GM19035 (cell line): ENCODE results near the gene PIGO.

Experiments used
- ATAC-seq: cut with Tn5 transposase; IDR thresholded peaks from one replicate; pipeline ENCODE4 v1.9.1; 2021; ENCODE audit not compliant: unreplicated experiment

The PIGO gene

DNA sequence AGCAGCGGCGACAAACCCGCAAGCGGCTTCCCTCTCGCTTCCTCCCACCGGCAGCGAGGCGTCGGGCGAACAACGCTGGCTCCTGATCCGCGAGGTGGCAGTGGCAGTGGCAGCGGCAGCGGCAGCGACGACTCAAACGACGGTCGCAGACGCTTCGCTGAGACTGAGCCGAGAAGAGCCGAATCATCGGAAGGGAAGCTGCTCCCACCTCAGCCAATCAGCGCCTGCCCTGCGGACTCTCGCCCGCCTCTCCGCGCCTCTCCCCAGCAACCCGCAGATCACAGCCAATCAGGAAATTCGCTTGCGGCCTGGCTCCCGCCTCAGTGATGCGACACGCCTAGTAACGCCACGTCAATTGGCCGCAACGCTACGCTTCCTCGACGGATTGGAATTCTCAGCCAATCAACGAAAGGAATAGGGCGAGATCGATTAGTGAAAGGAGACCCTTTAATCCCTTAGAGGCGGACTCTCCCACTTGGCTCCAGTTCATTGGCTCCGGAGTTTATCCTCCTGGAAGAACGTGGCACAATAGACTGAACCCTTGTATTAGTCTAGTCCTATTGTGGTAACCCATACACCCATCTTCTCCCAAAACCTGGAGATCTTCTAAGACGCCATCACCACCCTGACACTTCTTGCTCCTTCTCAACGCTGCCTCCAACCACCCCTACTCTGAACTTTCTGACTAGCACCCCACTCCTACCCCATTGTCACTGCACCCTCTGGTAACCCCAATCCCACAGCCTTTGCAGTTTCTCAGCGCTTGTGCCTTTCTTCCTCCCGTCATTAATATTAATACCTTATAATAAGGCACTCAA, 23.7 kb downstream of the PIGO start, which contains the start of gene VCP:
Gene VCP, minus strand, starts transcription at position 165 of the 818 bp plus-strand sequence. CDS start 272 bp downstream, outside the sequence.
- ATAC-seq, result peak; percentile 83

DNA sequence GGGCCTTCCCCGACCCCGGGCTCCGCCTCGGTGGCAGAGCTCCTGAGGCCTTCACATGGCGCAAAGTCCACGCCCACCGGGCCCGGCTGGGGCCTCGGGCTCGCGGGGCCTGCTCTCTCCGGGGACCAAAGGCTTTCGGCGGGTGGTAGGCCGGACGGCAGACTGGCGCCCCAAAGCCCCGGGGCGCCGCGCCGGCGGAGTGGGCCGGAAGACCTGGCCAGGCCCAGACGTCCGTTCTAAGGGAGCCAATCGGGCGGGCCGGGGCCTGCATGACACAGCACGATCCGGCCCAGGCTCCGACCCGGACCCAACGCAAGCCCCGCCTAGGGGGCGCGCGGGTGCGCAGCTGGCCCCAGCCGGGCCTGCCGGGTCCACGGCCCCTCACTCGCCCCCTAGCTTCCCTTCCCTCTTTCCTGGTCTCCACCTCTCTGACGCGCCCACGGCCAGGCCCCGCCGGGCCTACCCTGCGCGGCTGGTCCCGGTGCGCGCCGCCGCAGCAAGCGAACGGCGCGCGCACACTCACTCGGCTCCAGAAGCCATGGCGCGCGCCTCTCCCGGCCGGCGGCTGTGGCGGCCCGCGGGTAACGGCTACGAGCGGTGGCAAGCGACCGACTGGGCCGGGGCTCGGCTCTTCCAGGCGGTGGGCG, 24.5 kb downstream of the PIGO start:
- ATAC-seq, result peak; percentile 53

- ATAC-seq, result no peak
Measured at GRCh38 chr9:35070823-35071813, 25.3 kb downstream of the PIGO start.

- ATAC-seq, result no peak
Measured at GRCh38 chr9:35069020-35069419, 27.4 kb downstream of the PIGO start.

DNA sequence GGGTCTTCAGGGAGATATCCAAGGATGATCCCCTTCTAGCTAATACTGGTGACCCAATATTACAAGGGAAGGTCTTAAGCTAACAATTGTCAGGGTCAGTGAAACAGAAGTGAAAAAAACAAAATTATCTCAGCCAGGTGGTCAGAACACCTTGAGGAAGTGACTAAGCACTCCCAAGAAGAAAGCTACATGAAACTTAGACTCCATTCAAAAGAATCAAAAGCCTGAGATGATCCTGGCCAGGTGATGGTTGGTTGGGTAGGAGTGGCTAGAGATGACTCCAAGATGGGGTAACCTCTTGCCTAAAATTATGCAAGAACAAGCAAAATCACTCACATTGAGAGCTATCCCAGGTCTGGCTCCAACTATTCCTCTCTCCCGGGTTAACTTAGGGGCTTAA, 29.3 kb downstream of the PIGO start:
- no peak for ATAC-seq

- no peak for ATAC-seq
Measured at GRCh38 chr9:35060548-35061207, 35.7 kb downstream of the PIGO start.

DNA sequence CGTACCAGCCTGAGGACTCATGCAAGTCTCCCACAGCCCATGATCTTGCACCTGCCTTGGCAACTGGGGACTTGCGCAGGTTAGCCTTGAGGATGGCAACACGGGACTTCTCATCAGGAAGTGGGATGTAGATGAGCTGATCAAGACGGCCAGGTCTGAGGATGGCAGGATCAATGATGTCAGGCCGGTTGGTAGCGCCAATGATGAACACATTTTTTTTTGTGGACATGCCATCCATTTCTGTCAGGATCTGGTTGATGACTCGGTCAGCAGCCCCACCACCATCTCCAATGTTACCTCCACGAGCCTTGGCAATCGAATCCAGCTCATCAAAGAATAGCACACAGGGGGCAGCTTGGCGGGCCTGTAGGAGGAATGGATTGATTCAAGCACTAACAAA, 37.0 kb downstream of the PIGO start:
- no peak for ATAC-seq

- no peak for ATAC-seq
Measured at GRCh38 chr9:35057271-35057620, 39.1 kb downstream of the PIGO start.

- no peak for ATAC-seq
Measured at GRCh38 chr9:35056571-35057270, 39.7 kb downstream of the PIGO start.

DNA sequence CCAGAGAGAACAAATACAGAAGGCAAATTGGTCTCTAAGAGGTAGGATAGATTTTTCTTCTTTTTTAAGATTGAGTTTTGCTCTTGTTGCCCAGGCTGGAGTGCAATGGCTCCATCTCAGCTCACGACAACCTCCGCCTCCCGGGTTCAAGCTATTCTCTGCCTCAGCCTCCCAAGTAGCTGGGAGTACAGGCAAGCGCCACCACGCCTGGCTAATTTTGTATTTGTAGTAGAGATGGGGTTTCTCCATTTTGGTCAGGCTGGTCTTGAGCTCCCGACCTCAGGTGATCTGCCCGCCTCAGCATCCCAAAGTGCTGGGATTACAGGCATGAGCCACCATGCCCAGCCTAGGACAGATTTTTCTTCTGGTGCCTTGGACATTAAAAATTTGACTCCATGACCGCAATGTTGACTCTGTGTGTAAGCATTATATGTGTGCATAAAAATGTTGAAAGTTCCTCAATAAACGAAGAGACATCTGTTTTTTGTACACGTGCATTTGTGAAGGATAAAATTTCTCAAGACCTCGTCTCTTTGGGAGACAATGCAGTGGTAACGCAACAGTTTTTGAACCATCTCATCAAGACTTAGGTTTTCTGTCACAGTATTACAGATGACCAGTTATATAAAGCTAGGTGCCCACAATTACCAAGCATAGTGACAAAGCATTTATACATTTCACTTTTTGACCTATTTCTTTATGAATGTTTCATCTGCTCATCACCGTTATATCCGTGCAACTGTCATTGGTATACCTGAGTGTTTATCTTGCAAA, 41.3 kb downstream of the PIGO start:
- ATAC-seq, result no peak

- no peak for ATAC-seq
Measured at GRCh38 chr9:35054185-35054835, 42.1 kb downstream of the PIGO start.

- no peak for ATAC-seq
Measured at GRCh38 chr9:35051069-35051967, 45.1 kb downstream of the PIGO start.

DNA sequence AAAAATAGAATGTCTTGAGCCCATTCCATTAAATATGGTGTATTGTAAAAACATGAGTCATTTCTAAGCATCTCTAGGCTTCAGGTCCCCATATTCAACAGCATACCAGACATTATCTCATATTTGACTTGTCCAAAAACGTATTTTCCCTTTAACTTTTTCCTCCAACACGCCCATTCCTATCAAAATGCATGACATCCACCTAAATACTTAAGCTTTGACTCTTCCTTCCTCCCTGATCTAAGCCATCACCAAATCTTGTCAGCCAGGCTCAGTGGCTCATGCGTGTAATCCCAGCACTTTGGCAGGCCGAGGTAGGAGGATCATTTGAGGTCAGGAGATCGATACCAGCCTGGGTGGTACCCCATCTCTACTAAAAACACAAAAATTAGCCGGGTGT, 47.9 kb downstream of the PIGO start:
- ATAC-seq, result no peak

DNA sequence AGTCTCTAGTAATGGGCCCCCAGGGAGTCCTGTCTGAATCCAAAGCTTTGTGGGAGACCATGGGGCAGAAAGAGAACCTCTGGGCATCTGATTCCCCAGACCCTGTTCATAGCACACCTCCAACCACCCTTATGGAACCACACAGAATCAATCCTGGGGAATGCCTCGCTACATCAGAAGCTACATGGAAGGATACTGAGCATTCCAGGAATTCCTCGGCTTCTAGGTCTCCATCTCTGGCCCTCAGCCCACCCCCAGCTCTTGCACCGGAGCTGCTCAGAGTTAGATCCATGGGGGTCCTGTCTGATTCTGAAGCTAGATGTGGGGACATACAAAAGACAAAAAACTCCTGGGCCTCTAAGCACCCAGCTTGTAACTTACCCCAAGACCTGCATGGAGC, 52.3 kb downstream of the PIGO start:
- no peak for ATAC-seq

GRCh38 chr9:35042891-35043545, 53.4 kb downstream of the PIGO start:
- no peak for ATAC-seq

GRCh38 chr9:35042081-35042604, 54.2 kb downstream of the PIGO start:
- no peak for ATAC-seq
